HEK293 (cell line): ENCODE results near the gene SLC27A2.
A peak's percentile ranks its signal among the peaks of the same experiment; 100 is the strongest.

Experiments used
- HOXA7 ChIP-seq: sonication (generic); formaldehyde crosslinking; IDR thresholded peaks from 2 replicates; pipeline ENCODE4 v1.8.1; 2022; ENCODE audit warnings: missing genetic modification reagents, borderline replicate concordance
- HOXC10 ChIP-seq: sonication (generic); formaldehyde crosslinking; IDR thresholded peaks from 2 replicates; pipeline ENCODE4 v1.8.1; 2023; ENCODE audit warnings: mild to moderate bottlenecking, missing genetic modification reagents
- SCRT2 ChIP-seq: fragments of 450-650 bp; formaldehyde crosslinking; IDR thresholded peaks from 2 replicates; pipeline ENCODE4 v1.5.1; 2016; ENCODE audit warnings: missing biosample characterization, missing genetic modification characterization
- YY2 ChIP-seq: fragments of 450-650 bp; formaldehyde crosslinking; IDR thresholded peaks from 2 replicates; pipeline ENCODE4 v1.5.1; 2016; ENCODE audit warnings: missing biosample characterization, missing genetic modification characterization
- ZBTB17 ChIP-seq: fragments of 450-650 bp; formaldehyde crosslinking; IDR thresholded peaks from 2 replicates; pipeline ENCODE4 v1.5.1; 2016; ENCODE audit warnings: missing biosample characterization, missing genetic modification characterization
- ZFHX2 ChIP-seq: fragments of 450-650 bp; formaldehyde crosslinking; conservative IDR thresholded peaks from 2 replicates; pipeline ENCODE4 v1.5.1; 2016; ENCODE audit warnings: missing biosample characterization, missing genetic modification characterization
- ZFP41 ChIP-seq: fragments of 450-650 bp; formaldehyde crosslinking; IDR thresholded peaks from 2 replicates; pipeline ENCODE4 v1.5.1; 2016; ENCODE audit warnings: missing biosample characterization, missing genetic modification characterization, borderline replicate concordance
- ZIC2 ChIP-seq: fragments of 450-650 bp; formaldehyde crosslinking; IDR thresholded peaks from 2 replicates; pipeline ENCODE4 v1.5.1; 2016; ENCODE audit warnings: missing biosample characterization, missing genetic modification characterization
- ZNF140 ChIP-seq: fragments of 450-650 bp; formaldehyde crosslinking; IDR thresholded peaks from 2 replicates; pipeline ENCODE4 v1.5.1; 2016; ENCODE audit warnings: missing biosample characterization, missing genetic modification characterization
- ZNF175 ChIP-seq: fragments of 450-650 bp; formaldehyde crosslinking; IDR thresholded peaks from 2 replicates; pipeline ENCODE4 v1.5.1; 2016; ENCODE audit warnings: missing biosample characterization, missing genetic modification characterization
- ZNF211 ChIP-seq: fragments of 450-650 bp; formaldehyde crosslinking; IDR thresholded peaks from 2 replicates; pipeline ENCODE4 v1.5.1; 2016; ENCODE audit warnings: low read depth, missing biosample characterization, missing genetic modification characterization
- ZNF239 ChIP-seq: fragments of 450-650 bp; formaldehyde crosslinking; IDR thresholded peaks from 2 replicates; pipeline ENCODE4 v1.5.1; 2016; ENCODE audit warnings: missing biosample characterization, missing genetic modification characterization
- ZNF24 ChIP-seq: fragments of 450-650 bp; formaldehyde crosslinking; IDR thresholded peaks from 2 replicates; pipeline ENCODE4 v1.5.1; 2016; ENCODE audit warnings: missing biosample characterization, missing genetic modification characterization
- ZNF302 ChIP-seq: fragments of 450-650 bp; formaldehyde crosslinking; IDR thresholded peaks from 2 replicates; pipeline ENCODE4 v1.5.1; 2016; ENCODE audit warnings: missing biosample characterization, missing genetic modification characterization, low read depth
- ZNF416 ChIP-seq: fragments of 450-650 bp; formaldehyde crosslinking; IDR thresholded peaks from 2 replicates; pipeline ENCODE4 v1.5.1; 2016; ENCODE audit warnings: missing biosample characterization, missing genetic modification characterization
- ZNF514 ChIP-seq: fragments of 450-650 bp; formaldehyde crosslinking; IDR thresholded peaks from 2 replicates; pipeline ENCODE4 v1.5.1; 2016; ENCODE audit warnings: missing biosample characterization, missing genetic modification characterization
- ZNF529 ChIP-seq: fragments of 450-650 bp; formaldehyde crosslinking; IDR thresholded peaks from 2 replicates; pipeline ENCODE4 v1.5.1; 2017; ENCODE audit warnings: missing genetic modification characterization, missing biosample characterization; ENCODE audit not compliant: insufficient replicate concordance
- ZNF530 ChIP-seq: fragments of 450-650 bp; formaldehyde crosslinking; IDR thresholded peaks from 2 replicates; pipeline ENCODE4 v1.5.1; 2016; ENCODE audit warnings: low read depth, missing biosample characterization, missing genetic modification characterization
- ZNF548 ChIP-seq: fragments of 450-650 bp; formaldehyde crosslinking; IDR thresholded peaks from 2 replicates; pipeline ENCODE4 v1.5.1; 2016; ENCODE audit warnings: missing biosample characterization, missing genetic modification characterization
- ZNF843 ChIP-seq: fragments of 450-650 bp; formaldehyde crosslinking; IDR thresholded peaks from 2 replicates; pipeline ENCODE4 v1.5.1; 2016; ENCODE audit warnings: missing biosample characterization, missing genetic modification characterization
- ZXDB ChIP-seq: fragments of 450-650 bp; formaldehyde crosslinking; IDR thresholded peaks from 2 replicates; pipeline ENCODE4 v1.5.1; 2016; ENCODE audit warnings: missing biosample characterization, missing genetic modification characterization
- TF ChIP-seq, protein P1 (sequence below): fragments of 450-650 bp; formaldehyde crosslinking; IDR thresholded peaks from 2 replicates; pipeline ENCODE4 v1.5.1; 2016; ENCODE audit warnings: missing biosample characterization, missing genetic modification characterization
- TF ChIP-seq, protein P2 (sequence below): fragments of 450-650 bp; formaldehyde crosslinking; IDR thresholded peaks from 2 replicates; pipeline ENCODE4 v1.5.1; 2016; ENCODE audit warnings: missing biosample characterization, missing genetic modification characterization
- TF ChIP-seq, protein P3 (sequence below): fragments of 450-650 bp; formaldehyde crosslinking; IDR thresholded peaks from 2 replicates; pipeline ENCODE4 v1.5.1; 2016; ENCODE audit warnings: missing biosample characterization, missing genetic modification characterization
- TF ChIP-seq, protein P4 (sequence below): fragments of 450-650 bp; formaldehyde crosslinking; IDR thresholded peaks from 2 replicates; pipeline ENCODE4 v1.5.1; 2016; ENCODE audit warnings: missing biosample characterization, missing genetic modification characterization
- TF ChIP-seq, protein P5 (sequence below): fragments of 450-650 bp; formaldehyde crosslinking; IDR thresholded peaks from 2 replicates; pipeline ENCODE4 v1.5.1; 2016; ENCODE audit warnings: missing biosample characterization, missing genetic modification characterization
- TF ChIP-seq, protein P6 (sequence below): fragments of 450-650 bp; formaldehyde crosslinking; IDR thresholded peaks from 2 replicates; pipeline ENCODE4; 2016; ENCODE audit warnings: missing biosample characterization, missing genetic modification characterization

Gene SLC27A2

DNA sequence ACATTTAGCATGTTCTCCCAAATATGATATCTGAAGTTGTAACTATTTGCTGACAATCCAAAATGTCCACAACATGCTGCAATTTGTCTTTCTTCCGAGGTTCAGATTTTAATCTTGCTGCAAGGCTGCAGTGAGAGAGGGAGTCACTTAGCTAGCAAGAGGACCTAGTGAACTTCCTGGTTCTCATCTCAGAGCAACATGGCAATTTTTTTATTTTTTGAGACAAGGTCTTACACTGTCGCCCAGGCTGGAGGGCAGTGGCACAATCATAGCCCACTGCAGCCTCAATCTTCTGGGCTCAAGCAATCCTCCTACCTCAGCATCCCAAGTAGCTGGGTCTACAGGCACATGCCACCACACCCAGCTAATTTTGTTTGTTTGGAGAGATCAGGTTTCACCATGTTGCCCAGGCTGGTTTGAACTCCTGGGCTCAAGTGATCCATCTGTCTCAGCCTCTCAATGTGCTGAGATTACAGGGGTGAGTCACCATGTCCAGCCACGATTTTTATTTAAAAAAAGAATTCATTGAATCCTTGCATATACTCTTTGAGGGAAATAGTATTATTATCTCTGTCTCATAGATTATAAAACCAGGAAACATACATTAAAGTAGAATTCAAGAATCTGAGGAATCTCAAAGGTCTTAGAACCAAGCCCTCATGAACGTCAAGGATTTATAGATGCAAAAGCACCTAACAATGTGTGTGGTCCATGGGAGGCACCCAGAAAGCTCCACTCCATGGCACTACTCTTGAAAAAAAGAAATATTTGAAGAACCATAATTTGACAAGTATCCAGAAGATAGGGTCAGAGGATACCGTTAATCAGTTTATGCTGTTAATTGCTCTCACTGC is 74.4 kb downstream of the SLC27A2 start (continued):
- TF ChIP-seq, protein P1, sequence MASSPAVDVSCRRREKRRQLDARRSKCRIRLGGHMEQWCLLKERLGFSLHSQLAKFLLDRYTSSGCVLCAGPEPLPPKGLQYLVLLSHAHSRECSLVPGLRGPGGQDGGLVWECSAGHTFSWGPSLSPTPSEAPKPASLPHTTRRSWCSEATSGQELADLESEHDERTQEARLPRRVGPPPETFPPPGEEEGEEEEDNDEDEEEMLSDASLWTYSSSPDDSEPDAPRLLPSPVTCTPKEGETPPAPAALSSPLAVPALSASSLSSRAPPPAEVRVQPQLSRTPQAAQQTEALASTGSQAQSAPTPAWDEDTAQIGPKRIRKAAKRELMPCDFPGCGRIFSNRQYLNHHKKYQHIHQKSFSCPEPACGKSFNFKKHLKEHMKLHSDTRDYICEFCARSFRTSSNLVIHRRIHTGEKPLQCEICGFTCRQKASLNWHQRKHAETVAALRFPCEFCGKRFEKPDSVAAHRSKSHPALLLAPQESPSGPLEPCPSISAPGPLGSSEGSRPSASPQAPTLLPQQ (tag by site-specific recombination): no peak
- no peak for TF ChIP-seq ZFP41 (tag by site-specific recombination)
- no peak for TF ChIP-seq ZNF175 (tag by site-specific recombination)
- TF ChIP-seq, protein P2, sequence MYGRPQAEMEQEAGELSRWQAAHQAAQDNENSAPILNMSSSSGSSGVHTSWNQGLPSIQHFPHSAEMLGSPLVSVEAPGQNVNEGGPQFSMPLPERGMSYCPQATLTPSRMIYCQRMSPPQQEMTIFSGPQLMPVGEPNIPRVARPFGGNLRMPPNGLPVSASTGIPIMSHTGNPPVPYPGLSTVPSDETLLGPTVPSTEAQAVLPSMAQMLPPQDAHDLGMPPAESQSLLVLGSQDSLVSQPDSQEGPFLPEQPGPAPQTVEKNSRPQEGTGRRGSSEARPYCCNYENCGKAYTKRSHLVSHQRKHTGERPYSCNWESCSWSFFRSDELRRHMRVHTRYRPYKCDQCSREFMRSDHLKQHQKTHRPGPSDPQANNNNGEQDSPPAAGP: peak; percentile 49; the same call in 1 of the 2 replicates
- TF ChIP-seq HOXA7 (CRISPR knock-in tag): no peak
- TF ChIP-seq ZNF514 (tag by site-specific recombination): no peak
- TF ChIP-seq, protein P3, sequence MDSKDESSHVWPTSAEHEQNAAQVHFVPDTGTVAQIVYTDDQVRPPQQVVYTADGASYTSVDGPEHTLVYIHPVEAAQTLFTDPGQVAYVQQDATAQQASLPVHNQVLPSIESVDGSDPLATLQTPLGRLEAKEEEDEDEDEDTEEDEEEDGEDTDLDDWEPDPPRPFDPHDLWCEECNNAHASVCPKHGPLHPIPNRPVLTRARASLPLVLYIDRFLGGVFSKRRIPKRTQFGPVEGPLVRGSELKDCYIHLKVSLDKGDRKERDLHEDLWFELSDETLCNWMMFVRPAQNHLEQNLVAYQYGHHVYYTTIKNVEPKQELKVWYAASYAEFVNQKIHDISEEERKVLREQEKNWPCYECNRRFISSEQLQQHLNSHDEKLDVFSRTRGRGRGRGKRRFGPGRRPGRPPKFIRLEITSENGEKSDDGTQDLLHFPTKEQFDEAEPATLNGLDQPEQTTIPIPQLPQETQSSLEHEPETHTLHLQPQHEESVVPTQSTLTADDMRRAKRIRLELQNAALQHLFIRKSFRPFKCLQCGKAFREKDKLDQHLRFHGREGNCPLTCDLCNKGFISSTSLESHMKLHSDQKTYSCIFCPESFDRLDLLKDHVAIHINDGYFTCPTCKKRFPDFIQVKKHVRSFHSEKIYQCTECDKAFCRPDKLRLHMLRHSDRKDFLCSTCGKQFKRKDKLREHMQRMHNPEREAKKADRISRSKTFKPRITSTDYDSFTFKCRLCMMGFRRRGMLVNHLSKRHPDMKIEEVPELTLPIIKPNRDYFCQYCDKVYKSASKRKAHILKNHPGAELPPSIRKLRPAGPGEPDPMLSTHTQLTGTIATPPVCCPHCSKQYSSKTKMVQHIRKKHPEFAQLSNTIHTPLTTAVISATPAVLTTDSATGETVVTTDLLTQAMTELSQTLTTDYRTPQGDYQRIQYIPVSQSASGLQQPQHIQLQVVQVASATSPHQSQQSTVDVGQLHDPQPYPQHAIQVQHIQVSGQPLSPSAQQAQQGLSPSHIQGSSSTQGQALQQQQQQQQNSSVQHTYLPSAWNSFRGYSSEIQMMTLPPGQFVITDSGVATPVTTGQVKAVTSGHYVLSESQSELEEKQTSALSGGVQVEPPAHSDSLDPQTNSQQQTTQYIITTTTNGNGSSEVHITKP (tag by site-specific recombination): 0 out of 2 replicates have a peak, but pooled peaks have one; percentile 20
- TF ChIP-seq ZXDB (tag by site-specific recombination): peak; percentile 39; the same call in 1 of the 2 replicates
- TF ChIP-seq HOXC10: no peak
- TF ChIP-seq ZNF529 (tag by site-specific recombination): no peak
- TF ChIP-seq ZNF211 (tag by site-specific recombination): no peak
- TF ChIP-seq, protein P4, sequence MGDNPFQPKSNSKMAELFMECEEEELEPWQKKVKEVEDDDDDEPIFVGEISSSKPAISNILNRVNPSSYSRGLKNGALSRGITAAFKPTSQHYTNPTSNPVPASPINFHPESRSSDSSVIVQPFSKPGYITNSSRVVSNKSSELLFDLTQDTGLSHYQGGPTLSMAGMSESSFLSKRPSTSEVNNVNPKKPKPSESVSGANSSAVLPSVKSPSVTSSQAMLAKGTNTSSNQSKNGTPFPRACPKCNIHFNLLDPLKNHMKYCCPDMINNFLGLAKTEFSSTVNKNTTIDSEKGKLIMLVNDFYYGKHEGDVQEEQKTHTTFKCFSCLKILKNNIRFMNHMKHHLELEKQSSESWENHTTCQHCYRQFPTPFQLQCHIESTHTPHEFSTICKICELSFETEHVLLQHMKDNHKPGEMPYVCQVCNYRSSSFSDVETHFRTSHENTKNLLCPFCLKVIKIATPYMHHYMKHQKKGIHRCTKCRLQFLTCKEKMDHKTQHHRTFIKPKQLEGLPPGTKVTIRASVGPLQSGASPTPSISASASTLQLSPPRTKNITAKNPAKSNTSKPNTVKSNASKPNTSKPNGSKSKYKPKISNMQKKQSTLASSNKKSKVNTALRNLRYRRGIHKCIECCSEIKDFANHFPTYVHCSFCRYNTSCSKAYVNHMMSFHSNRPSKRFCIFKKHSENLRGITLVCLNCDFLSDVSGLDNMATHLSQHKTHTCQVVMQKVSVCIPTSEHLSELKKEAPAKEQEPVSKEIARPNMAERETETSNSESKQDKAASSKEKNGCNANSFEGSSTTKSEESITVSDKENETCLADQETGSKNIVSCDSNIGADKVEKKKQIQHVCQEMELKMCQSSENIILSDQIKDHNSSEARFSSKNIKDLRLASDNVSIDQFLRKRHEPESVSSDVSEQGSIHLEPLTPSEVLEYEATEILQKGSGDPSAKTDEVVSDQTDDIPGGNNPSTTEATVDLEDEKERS (tag by site-specific recombination): no peak
- 0 out of 2 replicates have a peak, but pooled peaks have one; percentile 23 for TF ChIP-seq ZNF843 (tag by site-specific recombination)
- no peak for TF ChIP-seq ZFHX2 (tag by site-specific recombination)
- peak; percentile 61; the same call in 1 of the 2 replicates for TF ChIP-seq ZNF24
- no peak for TF ChIP-seq ZNF530 (tag by site-specific recombination)
- no peak for TF ChIP-seq ZNF239 (tag by site-specific recombination)
- TF ChIP-seq ZNF140 (tag by site-specific recombination): no peak
- TF ChIP-seq ZBTB17 (tag by site-specific recombination): peak; percentile 47
- TF ChIP-seq YY2 (tag by site-specific recombination): no peak
- peak; percentile 39 for TF ChIP-seq SCRT2
- TF ChIP-seq ZIC2 (tag by site-specific recombination): no peak
- TF ChIP-seq, protein P5, sequence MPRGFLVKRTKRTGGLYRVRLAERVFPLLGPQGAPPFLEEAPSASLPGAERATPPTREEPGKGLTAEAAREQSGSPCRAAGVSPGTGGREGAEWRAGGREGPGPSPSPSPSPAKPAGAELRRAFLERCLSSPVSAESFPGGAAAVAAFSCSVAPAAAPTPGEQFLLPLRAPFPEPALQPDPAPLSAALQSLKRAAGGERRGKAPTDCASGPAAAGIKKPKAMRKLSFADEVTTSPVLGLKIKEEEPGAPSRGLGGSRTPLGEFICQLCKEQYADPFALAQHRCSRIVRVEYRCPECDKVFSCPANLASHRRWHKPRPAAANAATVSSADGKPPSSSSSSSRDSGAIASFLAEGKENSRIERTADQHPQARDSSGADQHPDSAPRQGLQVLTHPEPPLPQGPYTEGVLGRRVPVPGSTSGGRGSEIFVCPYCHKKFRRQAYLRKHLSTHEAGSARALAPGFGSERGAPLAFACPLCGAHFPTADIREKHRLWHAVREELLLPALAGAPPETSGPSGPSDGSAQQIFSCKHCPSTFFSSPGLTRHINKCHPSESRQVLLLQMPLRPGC (tag by site-specific recombination): peak; percentile 93
- no peak for TF ChIP-seq ZNF416 (tag by site-specific recombination)
- TF ChIP-seq, protein P6, sequence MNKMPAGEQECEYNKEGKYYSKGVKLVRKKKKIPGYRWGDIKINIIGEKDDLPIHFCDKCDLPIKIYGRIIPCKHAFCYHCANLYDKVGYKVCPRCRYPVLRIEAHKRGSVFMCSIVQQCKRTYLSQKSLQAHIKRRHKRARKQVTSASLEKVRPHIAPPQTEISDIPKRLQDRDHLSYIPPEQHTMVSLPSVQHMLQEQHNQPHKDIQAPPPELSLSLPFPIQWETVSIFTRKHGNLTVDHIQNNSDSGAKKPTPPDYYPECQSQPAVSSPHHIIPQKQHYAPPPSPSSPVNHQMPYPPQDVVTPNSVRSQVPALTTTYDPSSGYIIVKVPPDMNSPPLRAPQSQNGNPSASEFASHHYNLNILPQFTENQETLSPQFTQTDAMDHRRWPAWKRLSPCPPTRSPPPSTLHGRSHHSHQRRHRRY (tag by site-specific recombination): no peak
- no peak for TF ChIP-seq ZNF548 (tag by site-specific recombination)
- no peak for TF ChIP-seq ZNF302
